CD8-positive, alpha-beta memory T cell (primary cell): ENCODE measurements around the gene SLMAP. TPM values are rescaled to one million over a fixed set of nuclear protein-coding genes. Genes with fewer than 3 reads are reported as not detected.

Source experiments
- CTCF ChIA-PET: fragments of 350-600 bp; sonication (Branson Sonifier 250); formaldehyde crosslinking; loops from one replicate; lab custom pipeline; 2021; ENCODE audit warnings: antibody characterized with exemption; lab: Charles Lee
- POLR2A ChIA-PET: fragments of 350-600 bp; sonication (Branson Sonifier 250); formaldehyde crosslinking; loops from one replicate; lab custom pipeline; 2021; ENCODE audit warnings: antibody characterized with exemption; lab: Charles Lee
- DNase-seq, 5 donors: peaks; one replicate each; pipeline versions ENCODE4 v3.0.0 to v3.0.0-alpha.2; 2020 to 2022; ENCODE audit warnings: mixed read lengths in 1 of 5
- H3K27ac ChIP-seq: one replicate; pipeline ENCODE4 v1.7.0; 2013; ENCODE audit warnings: low read depth, mild to moderate bottlenecking, low read length, moderate library complexity
- H3K27me3 ChIP-seq: 2 replicates; pipeline ENCODE4 v1.7.0; 2013; ENCODE audit warnings: low read length, mild to moderate bottlenecking; ENCODE audit not compliant: insufficient read depth, poor library complexity, severe bottlenecking
- H3K36me3 ChIP-seq: 2 replicates; pipeline ENCODE4 v1.7.0; 2013; ENCODE audit warnings: mild to moderate bottlenecking, low read length, moderate library complexity; ENCODE audit not compliant: insufficient read depth
- H3K4me1 ChIP-seq: 2 replicates; pipeline ENCODE4 v1.7.0; 2013; ENCODE audit warnings: mild to moderate bottlenecking, low read length, moderate library complexity; ENCODE audit not compliant: insufficient read depth
- H3K4me3 ChIP-seq: 2 replicates; pipeline ENCODE4 v1.7.0; 2013; ENCODE audit warnings: mild to moderate bottlenecking, low read length
- H3K9me3 ChIP-seq: 2 replicates; pipeline ENCODE4 v1.7.0; 2013; ENCODE audit warnings: mild to moderate bottlenecking, low read length
- H3K27ac Mint-ChIP-seq, 8 donors: one replicate each; pipeline ENCODE4 v1.8.0; 2020 to 2021; ENCODE audit warnings: mixed read lengths in 8 of 8, mild to moderate bottlenecking in 6 of 8, inconsistent platforms in 3 of 8, moderate library complexity in 3 of 8
- H3K27me3 Mint-ChIP-seq, 2 donors: one replicate each; pipeline ENCODE4 v1.8.0; 2020 to 2021; ENCODE audit warnings: mixed read lengths in 2 of 2, mild to moderate bottlenecking in 1 of 2, moderate library complexity in 1 of 2
- H3K36me3 Mint-ChIP-seq, 3 donors: one replicate each; pipeline ENCODE4 v1.8.0; 2020 to 2021; ENCODE audit warnings: mixed read lengths in 3 of 3, inconsistent platforms in 1 of 3, mild to moderate bottlenecking in 1 of 3
- H3K4me1 Mint-ChIP-seq, 3 donors: one replicate each; pipeline ENCODE4 v1.8.0; 2020 to 2021; ENCODE audit warnings: mixed read lengths in 3 of 3, inconsistent platforms in 1 of 3, mild to moderate bottlenecking in 1 of 3
- H3K4me3 Mint-ChIP-seq, 7 donors: one replicate each; pipeline ENCODE4 v1.8.0; 2020 to 2021; ENCODE audit warnings: mixed read lengths in 7 of 7, mild to moderate bottlenecking in 6 of 7, moderate library complexity in 4 of 7, inconsistent platforms in 2 of 7
- H3K9me3 Mint-ChIP-seq, 5 donors: one replicate each; pipeline ENCODE4 v1.8.0; 2020 to 2022; ENCODE audit warnings: mixed read lengths in 5 of 5, mild to moderate bottlenecking in 3 of 5, moderate library complexity in 2 of 5, inconsistent platforms in 1 of 5
- polyA plus RNA-seq: library from polyadenylated mRNA; unstranded; fragments of 300-500 nt; fragmentation: Illumina TruSeq; gene quantifications from one replicate; pipeline ENCODE4 v1.2.3, GENCODE V29; 2021
- total RNA-seq, 2 experiments: library from RNA; stranded (reverse); gene quantifications; one replicate each; pipeline ENCODE4 v1.2.3, GENCODE V29; 2021

SLMAP gene
- total and polyA plus RNA-seq, 3 experiments from 2014 or later, result 26.7 to 57.8 (median 55.8) TPM

- H3K4me1 ChIP-seq, result peaks cover 39% of the 10 kb centered on the region
- no peaks in the 10 kb centered on the region for H3K9me3 ChIP-seq
- Mint-ChIP-seq H3K4me1 (peaks cover 42 to 53% (median 47%) of the 10 kb centered on the region in 3 donors), H3K9me3 (no peaks in the 10 kb centered on the region), H3K27me3 (no peaks in the 10 kb centered on the region), H3K27ac (peak overlapping the region; percentile 68 to 98 (median 95)), H3K36me3 (peaks cover 0 to 40% (median 0%) of the 10 kb centered on the region in 3 donors), H3K4me3 (peak overlapping the region; percentile 93 to 98 (median 96))
- no peaks in the 10 kb centered on the region for H3K27me3 ChIP-seq
- peak overlapping the region; percentile 73 for H3K4me3 ChIP-seq
- H3K27ac ChIP-seq, result peak overlapping the region; percentile 66
- ChIA-PET POLR2A (interaction anchor here (0.6 to 2.1 kb wide), 8 partner anchors 12 to 200 kb away, joined by 3 to 21 read pairs (median 4); partner anchors contain the start of genes ARF4, DENND6A and PDE12), CTCF (interaction anchor here (0.6 to 1.2 kb wide), 3 partner anchors 64 to 222 kb away, joined by 3 read pairs; partner anchors contain the start of genes DENND6A and PDE12)
- peak in 4 of 5 donors; percentile 1 to 50 (median 16) for DNase-seq
- peaks cover 4% of the 10 kb centered on the region for H3K36me3 ChIP-seq
These were observed 656 bp downstream of the SLMAP start for GRCh38 chr3:57756528-57757401.

- H3K9me3 Mint-ChIP-seq, result no peaks in the 10 kb centered on the region
- H3K36me3 Mint-ChIP-seq, result peaks cover 0 to 43% (median 0%) of the 10 kb centered on the region in 3 donors
- ChIA-PET CTCF (no interaction called here), POLR2A (interaction anchor here (1.0 kb wide), 1 partner anchor 202 kb away, joined by 3 read pairs; the partner anchor contains the start of gene PDE12)
- H3K27me3 ChIP-seq, result no peaks in the 10 kb centered on the region
- H3K27ac ChIP-seq, result no peak overlapping the region
- H3K36me3 ChIP-seq, result peaks cover 4% of the 10 kb centered on the region
- no peaks in the 10 kb centered on the region for H3K9me3 ChIP-seq
- peaks cover 39% of the 10 kb centered on the region for H3K4me1 ChIP-seq
- peak overlapping the region; percentile 90 to 98 (median 93) for H3K4me3 Mint-ChIP-seq
- H3K4me1 Mint-ChIP-seq, result peaks cover 45 to 61% (median 54%) of the 10 kb centered on the region in 3 donors
- H3K4me3 ChIP-seq, result peak overlapping the region; percentile 73
- H3K27ac Mint-ChIP-seq, result peak overlapping the region in 6 of 8 donors; percentile 26 to 94 (median 86)
- no peaks in the 10 kb centered on the region for H3K27me3 Mint-ChIP-seq
- no peak for DNase-seq
These were observed 1.7 kb downstream of the SLMAP start for GRCh38 chr3:57757642-57758297.

- H3K9me3 ChIP-seq, result no peaks in the 10 kb centered on the region
- Mint-ChIP-seq H3K4me1 (peaks cover 53 to 70% (median 63%) of the 10 kb centered on the region in 3 donors), H3K9me3 (no peaks in the 10 kb centered on the region), H3K36me3 (peaks cover 0 to 49% (median 4%) of the 10 kb centered on the region in 3 donors), H3K27ac (no peak overlapping the region), H3K27me3 (no peaks in the 10 kb centered on the region), H3K4me3 (peak overlapping the region; percentile 63 to 98 (median 93))
- H3K4me1 ChIP-seq, result peaks cover 39% of the 10 kb centered on the region
- DNase-seq, result no peak
- H3K36me3 ChIP-seq, result peaks cover 4% of the 10 kb centered on the region
- H3K27me3 ChIP-seq, result no peaks in the 10 kb centered on the region
- ChIA-PET POLR2A (interaction anchor here (0.6 to 1.0 kb wide), 2 partner anchors 68 to 202 kb away, joined by 3 to 4 read pairs; partner anchors contain the start of gene PDE12), CTCF (no interaction called here)
- H3K4me3 ChIP-seq, result no peak overlapping the region
- no peak overlapping the region for H3K27ac ChIP-seq
These were observed 2.6 kb downstream of the SLMAP start for GRCh38 chr3:57758686-57759085.

GRCh38 chr3:57764794-57765193, 8.7 kb downstream of the SLMAP start:
- Mint-ChIP-seq H3K36me3 (peaks cover 3 to 56% (median 17%) of the 10 kb centered on the region in 3 donors), H3K27ac (peak overlapping the region in 3 of 8 donors; percentile 38 to 72 (median 61)), H3K9me3 (no peaks in the 10 kb centered on the region), H3K4me1 (peaks cover 65 to 85% (median 83%) of the 10 kb centered on the region in 3 donors), H3K27me3 (no peaks in the 10 kb centered on the region), H3K4me3 (peak overlapping the region in 2 of 7 donors; percentile 0 to 12)
- Histone ChIP-seq H3K27ac (no peak overlapping the region), H3K4me3 (no peak overlapping the region), H3K4me1 (peaks cover 27% of the 10 kb centered on the region), H3K36me3 (peaks cover 4% of the 10 kb centered on the region), H3K27me3 (no peaks in the 10 kb centered on the region), H3K9me3 (no peaks in the 10 kb centered on the region)
- ChIA-PET POLR2A (no interaction called here), CTCF (no interaction called here)
- no peak for DNase-seq

GRCh38 chr3:57768595-57768994, 12.5 kb downstream of the SLMAP start:
- CTCF ChIA-PET, result no interaction called here
- H3K4me1 Mint-ChIP-seq, result peaks cover 58 to 84% (median 80%) of the 10 kb centered on the region in 3 donors

DNA sequence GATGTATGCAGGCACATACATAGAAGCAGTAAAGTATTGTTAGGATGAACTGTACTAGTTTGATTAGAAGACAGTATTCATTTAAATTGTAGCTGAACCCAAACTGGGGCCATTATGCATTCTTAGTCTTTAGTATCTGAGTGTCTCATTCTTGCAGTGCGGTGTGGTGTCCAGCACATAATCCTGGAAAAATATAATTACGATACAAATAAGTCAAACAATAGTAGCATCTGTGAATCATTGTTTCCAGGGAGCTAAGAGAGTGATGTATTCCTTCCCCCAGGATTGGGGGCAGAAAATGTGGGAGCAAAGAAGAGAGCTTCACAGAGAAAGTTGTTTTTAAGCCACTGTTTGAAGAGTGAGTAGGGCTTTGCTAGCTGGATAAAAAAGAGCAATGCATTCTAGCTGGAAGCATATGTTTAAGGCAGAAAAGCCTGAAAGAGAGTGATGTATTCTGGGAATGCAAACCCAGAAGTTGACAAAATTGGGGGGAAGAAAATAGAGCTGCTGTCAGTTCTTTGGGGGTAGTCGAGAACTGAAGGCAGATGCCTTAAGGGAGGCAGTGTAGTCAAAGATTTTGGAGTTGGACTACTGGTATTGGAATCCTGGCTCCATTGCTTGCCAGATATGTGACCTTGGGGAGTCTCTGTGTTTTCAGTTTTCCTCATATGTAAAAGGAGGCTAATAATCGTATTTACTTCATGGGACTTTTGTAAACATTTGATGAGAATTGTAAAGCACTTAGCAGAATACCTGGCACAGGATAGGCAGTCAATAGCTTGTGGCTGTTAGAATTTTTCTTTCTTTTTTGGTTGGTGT, 14.1 kb downstream of the SLMAP start:
- Histone ChIP-seq H3K4me1 (no peaks in the 10 kb centered on the region), H3K36me3 (no peaks in the 10 kb centered on the region), H3K27ac (no peak overlapping the region), H3K4me3 (no peak overlapping the region), H3K27me3 (no peaks in the 10 kb centered on the region), H3K9me3 (no peaks in the 10 kb centered on the region)
- H3K9me3 Mint-ChIP-seq, result no peaks in the 10 kb centered on the region
- ChIA-PET POLR2A (interaction anchor here (1.1 kb wide), 1 partner anchor 14 kb away, joined by 3 read pairs; the partner anchor contains the start of gene SLMAP), CTCF (interaction anchor here (1.5 kb wide), 1 partner anchor 10 kb away, joined by 4 read pairs; no protein-coding TSS in a partner anchor)
- H3K36me3 Mint-ChIP-seq, result peaks cover 3 to 29% (median 17%) of the 10 kb centered on the region in 3 donors
- H3K27ac Mint-ChIP-seq, result peak overlapping the region in 2 of 8 donors; percentile 0 to 1
- H3K27me3 Mint-ChIP-seq, result no peaks in the 10 kb centered on the region
- H3K4me1 Mint-ChIP-seq, result peaks cover 43 to 75% (median 64%) of the 10 kb centered on the region in 3 donors
- H3K4me3 Mint-ChIP-seq, result no peak overlapping the region
- DNase-seq, result no peak

More at GRCh38 chr3:57768595-57768994, 12.5 kb downstream of the SLMAP start:
- POLR2A ChIA-PET, result interaction anchor here (0.7 kb wide), 1 partner anchor 43 kb away, joined by 3 read pairs; no protein-coding TSS in a partner anchor
- Histone ChIP-seq H3K27me3 (no peaks in the 10 kb centered on the region), H3K4me1 (peaks cover 14% of the 10 kb centered on the region), H3K36me3 (no peaks in the 10 kb centered on the region), H3K27ac (no peak overlapping the region), H3K9me3 (no peaks in the 10 kb centered on the region), H3K4me3 (no peak overlapping the region)
- Mint-ChIP-seq H3K4me3 (no peak overlapping the region), H3K27ac (peak overlapping the region in 1 of 8 donors; percentile 46), H3K27me3 (no peaks in the 10 kb centered on the region), H3K9me3 (no peaks in the 10 kb centered on the region), H3K36me3 (peaks cover 3 to 42% (median 25%) of the 10 kb centered on the region in 3 donors)
- DNase-seq, result no peak

GRCh38 chr3:57772251-57772650, 16.1 kb downstream of the SLMAP start:
- H3K4me3 Mint-ChIP-seq, result peak overlapping the region in 1 of 7 donors; percentile 37
- H3K9me3 ChIP-seq, result no peaks in the 10 kb centered on the region
- no peak for DNase-seq
- H3K27ac ChIP-seq, result no peak overlapping the region
- no peaks in the 10 kb centered on the region for H3K27me3 Mint-ChIP-seq
- H3K4me1 Mint-ChIP-seq, result peaks cover 38 to 69% (median 61%) of the 10 kb centered on the region in 3 donors
- H3K27ac Mint-ChIP-seq, result no peak overlapping the region
- H3K36me3 ChIP-seq, result no peaks in the 10 kb centered on the region
- no peaks in the 10 kb centered on the region for H3K27me3 ChIP-seq
- H3K4me3 ChIP-seq, result no peak overlapping the region
- ChIA-PET CTCF (no interaction called here), POLR2A (no interaction called here)
- H3K4me1 ChIP-seq, result no peaks in the 10 kb centered on the region
- H3K9me3 Mint-ChIP-seq, result no peaks in the 10 kb centered on the region
- H3K36me3 Mint-ChIP-seq, result peaks cover 0 to 19% (median 15%) of the 10 kb centered on the region in 3 donors
